Measurements from ENCODE around the gene SH3BGR.

Gene SH3BGR

DNA sequence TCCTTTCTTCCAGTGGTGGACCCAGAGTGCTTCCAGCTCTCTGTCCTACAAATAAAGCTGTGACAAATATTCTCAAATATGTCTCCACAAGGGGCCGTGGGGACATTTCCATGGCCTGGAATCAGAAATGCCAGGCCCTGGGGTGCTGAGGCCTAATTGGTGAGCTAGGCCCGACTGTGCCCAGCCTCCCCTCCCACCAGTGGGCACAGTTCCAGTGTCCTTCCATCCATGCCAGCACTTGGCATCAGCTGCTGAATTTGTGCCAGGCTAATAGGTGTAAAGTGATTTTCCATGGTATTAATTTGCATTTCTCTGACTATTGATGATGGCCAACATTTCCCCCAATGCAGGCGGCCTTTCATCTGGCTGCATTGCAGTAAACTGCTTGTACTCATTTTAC is 112.4 kb downstream of the SH3BGR start:
- H3K36me3 ChIP-seq (ENCODE audit: control insufficient read depth, insufficient read depth, low read length) = no peaks in the 10 kb centered on the region
- H3K9ac ChIP-seq (ENCODE audit: low read depth, low read length) = no peak overlapping the region
- H3K4me1 ChIP-seq (ENCODE audit: control insufficient read depth, insufficient read depth, low read length) = peaks cover 2% of the 10 kb centered on the region
- no peaks in the 10 kb centered on the region for H3K9me3 ChIP-seq (ENCODE audit: control insufficient read depth, insufficient read depth, low read length)
- H3K27me3 ChIP-seq (ENCODE audit: control insufficient read depth, insufficient read depth, low read length) = no peaks in the 10 kb centered on the region
- H3K4me3 ChIP-seq (ENCODE audit: low read depth, low read length) = no peak overlapping the region
